Stimulated activated CD4-positive, alpha-beta T cell treated with anti-CD3 and anti-CD28 coated beads, Interleukin-15, amount 100 ng/mL, for 48 hours (primary cell): ENCODE results near the gene LRMDA.

Source experiments
- DNase-seq, 2 donors: peaks; one replicate each; pipeline ENCODE4 v3.0.0-alpha.2; 2020; ENCODE audit warnings: low read depth in 2 of 2

Gene LRMDA

GRCh38 chr10:75663947-75664664 lies 232.7 kb downstream of the LRMDA start:
- DNase-seq = no peak

DNA sequence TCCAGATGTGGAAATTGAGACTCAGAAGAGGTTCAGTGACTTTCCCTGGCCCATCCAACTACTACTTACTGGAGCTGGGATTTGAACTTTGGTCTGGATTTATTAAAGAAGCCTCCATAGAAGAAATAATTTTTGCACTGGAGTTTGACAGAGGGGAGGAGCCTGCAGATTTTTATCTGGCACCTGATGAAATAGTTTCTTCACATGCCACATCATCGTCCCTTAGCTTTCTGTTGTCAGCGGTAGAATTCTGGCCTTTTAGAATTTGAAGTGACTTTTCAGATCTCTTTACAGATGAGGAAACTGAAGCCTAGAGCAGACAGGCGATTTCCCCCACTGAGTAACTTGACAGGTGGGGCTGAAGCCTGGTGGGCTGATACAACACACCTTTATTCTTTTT lies 233.5 kb downstream of the LRMDA start:
- DNase-seq = no peak

DNA sequence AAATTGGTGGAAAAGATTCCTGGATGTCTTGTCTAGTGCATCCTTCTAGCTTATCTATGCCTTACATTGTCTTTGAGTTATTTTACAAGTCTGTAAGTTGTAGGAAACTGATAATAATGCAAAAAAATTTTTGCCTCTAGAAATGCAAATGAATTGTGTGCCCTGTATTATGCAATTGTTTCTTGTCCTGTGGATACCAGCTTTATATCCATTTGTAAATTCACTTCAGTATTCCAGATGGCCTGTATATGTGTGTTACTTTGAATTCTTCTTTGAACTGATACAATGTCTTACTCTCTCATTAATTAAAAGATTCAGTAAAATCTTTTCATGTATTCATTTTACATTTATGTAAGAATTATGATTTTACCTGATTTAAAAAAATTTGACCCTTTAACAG lies 234.3 kb downstream of the LRMDA start:
- no peak for DNase-seq

DNA sequence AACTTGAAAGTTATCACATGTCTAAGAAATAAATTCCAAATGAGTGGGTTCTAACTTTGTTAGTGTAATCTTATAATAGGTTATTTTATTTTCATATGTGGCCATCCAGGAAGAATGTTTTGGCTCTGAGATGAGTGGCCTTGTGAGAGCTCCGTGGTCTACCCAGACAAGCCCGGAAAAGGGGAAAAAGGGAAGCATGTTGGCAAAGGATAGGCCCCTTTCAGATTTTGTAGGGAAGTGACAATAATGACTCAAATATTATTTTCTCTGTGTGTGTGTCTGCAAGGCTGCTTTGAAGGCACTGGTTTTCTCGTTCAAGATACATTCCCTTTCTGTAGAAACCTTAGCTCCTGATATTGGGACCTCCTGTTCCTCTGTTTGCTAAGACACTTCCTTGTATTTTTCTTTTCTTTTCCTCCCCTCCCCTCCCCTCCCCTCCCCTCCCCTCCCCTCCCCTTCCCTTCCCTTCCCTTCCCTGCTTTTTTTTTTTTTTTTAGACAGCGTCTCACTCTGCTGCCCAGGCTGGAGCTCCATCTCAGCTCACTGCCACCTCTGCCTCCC lies 240.8 kb downstream of the LRMDA start:
- no peak for DNase-seq

DNA sequence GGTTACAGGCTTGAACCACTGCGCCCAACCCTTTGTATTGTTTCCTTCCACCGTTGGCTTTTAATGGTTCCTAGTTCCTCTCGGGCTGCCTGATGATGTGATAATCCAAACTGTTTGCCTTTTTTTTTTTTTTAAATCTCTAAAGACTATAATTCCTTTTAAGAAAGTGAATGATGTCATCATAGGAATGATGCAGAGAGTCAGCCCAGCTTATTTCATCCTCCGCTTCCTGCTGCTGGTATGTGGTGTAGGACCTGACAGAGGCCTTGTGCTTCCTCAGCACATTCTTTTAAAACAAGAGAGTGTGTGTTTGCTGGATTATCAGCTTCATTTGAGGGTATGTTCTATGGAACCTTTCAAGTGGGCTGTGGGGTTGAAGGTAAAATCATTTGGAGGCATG lies 241.4 kb downstream of the LRMDA start:
- no peak for DNase-seq

DNA sequence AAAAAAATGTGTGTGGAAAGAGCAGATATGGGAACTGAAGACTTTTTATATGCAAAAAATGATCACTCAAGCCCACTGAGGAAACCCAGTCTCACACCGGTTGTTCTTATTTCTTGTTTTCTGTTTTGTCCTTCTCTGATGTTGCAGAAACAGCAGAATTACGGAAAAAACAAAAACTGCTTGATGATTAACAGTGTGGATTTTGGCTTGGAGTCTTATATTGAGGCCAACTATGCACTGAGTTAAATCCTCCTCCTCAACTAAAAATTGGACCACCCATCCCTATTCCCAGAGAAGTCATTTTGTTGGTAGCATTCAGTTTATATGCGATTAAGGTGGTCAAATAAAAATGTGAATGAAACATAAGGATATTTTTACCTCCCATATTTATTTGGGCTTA lies 246.1 kb downstream of the LRMDA start:
- no peak for DNase-seq

DNA sequence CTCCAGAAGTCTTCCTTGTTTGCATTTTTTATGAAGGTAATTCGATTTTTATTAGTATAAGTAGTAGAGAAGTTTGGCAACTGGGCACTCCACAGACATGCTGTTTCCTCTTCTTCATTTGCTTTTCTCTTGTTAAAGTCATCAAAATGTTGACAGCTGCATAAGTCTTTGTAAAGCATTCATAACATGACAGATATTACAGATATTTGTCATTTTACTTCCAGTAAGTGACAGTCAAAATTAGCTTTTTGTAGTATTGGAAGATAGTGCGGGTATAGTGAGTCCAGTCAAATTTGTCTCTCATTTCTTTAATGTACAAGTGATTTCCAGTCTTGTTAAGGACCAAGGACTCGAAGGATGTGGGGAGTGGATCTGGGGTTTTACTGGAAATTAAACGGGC lies 247.1 kb downstream of the LRMDA start:
- no peak for DNase-seq

- no peak for DNase-seq
These were observed 248.1 kb downstream of the LRMDA start for GRCh38 chr10:75679536-75679935.

- DNase-seq = no peak
These were observed 249.9 kb downstream of the LRMDA start for GRCh38 chr10:75681334-75681733.

DNA sequence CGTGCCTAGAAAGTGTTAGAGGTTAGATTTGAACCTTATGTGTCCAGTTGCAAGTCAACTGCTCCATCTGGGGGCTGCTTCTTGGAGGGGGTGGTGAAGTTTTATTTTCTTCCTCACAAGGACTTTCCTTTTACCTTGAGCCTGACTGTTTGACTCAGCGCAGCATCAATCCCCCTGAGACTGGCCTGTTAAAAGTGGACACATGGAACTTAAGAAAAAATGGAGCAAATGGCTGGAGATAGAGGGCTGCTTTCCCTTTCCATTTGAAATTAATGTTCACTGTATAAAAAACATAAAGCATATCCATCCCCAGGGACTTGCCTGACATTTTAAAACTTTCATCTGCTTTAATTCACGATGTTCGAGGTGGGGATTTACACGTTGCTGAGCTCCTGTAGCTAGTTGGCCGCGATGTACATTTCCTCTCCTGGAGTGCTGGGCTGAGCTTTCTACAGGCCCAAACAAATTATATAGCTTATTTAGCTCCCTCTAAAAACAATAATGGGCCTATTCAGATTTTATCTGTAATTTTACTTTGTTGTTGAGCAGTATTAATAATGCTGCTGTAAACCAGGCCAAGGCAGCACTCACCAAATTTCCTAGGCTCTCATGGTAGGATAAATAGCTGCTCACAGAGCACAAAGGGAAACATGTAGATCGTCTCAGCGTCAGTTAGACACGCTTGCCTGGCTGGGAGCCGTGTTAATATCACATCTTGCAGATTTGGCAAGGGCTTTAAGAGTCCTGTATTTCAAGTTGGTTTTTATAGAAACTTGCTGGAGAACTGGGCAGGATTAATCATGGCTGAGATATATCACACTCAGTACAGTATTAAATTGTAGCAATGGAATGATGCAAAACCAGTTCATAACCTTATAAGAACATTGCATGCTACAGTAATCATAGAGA lies 251.5 kb downstream of the LRMDA start:
- DNase-seq = no peak

DNA sequence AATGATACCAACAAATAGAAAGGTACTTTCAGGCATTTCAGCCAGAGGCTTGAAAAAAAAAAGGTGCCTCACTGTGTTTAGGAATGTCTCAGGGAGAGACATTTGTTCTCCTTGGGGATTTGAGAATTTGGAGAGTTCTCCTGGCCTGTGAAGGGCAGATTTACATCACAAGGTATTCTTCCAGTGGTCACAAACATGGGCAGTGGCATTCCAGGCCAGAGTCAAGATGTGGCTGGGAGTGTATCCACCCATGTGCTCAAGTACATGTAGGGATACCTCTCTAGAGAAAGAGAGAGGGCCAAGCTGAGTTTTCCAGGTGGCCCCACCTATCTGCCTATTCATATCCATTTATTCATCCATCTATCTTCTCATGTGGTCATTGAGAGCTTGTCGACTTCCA lies 253.8 kb downstream of the LRMDA start:
- DNase-seq = no peak

GRCh38 chr10:75688506-75689300 lies 257.3 kb downstream of the LRMDA start:
- DNase-seq = no peak

DNA sequence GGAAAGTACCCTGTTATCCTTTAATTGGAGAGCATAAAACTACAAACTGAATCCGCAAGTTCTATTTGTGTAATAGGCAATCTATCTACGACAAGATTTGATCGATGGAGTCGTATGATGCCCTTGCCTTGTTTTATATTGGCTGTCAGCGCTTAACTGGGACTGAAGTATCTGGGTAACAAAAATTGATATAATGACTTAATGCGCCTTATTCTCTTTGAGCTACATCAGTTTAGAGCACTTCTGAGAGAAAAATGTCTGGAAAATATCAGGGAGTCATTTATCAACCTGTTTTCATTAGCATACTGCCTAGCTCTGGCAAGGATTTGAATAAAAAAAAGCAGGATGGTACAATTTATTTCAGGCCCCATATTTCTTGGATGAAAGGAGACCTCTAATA lies 262.1 kb downstream of the LRMDA start:
- DNase-seq = no peak

DNA sequence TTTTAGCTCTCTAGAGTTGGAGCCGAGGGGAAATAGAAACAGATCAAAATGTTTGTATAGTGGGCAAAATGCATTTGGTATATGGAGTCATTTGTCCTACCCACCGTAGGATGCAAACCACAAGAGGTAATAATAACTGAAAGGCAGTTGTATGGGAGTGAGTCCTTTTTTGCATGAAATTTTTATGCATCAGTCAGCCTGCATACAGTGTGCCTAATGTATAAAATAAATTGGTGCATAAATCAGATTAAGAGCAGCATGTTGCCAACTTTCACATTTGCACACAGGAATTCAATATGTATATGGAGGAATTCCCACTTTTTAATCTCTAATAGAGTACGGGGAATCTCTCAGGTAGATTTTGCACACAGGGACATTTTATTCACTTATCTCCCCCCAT lies 262.8 kb downstream of the LRMDA start:
- DNase-seq = no peak

- DNase-seq = no peak
These were observed 263.4 kb downstream of the LRMDA start for GRCh38 chr10:75694790-75695189.

GRCh38 chr10:75695994-75696393 lies 264.6 kb downstream of the LRMDA start:
- DNase-seq = no peak

DNA sequence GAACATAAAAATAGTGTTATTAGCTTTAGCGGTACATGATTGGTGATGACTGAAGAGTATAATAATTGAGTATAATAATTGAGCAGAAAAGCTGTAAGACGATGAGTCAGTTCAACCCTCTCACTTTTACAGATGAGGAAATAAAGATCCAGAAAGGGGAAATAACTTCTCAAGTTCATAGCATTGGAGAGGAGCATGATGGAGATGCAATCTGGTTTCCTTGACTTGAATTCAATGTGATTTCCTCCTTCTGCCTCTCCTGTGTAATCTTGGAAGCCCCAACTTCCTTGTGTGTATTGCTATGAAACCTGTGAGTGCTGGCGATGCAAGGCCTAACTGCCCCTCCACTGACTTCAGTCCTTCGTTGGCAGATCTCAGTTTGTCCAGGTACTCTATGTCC lies 265.1 kb downstream of the LRMDA start:
- DNase-seq = no peak

- no peak for DNase-seq
These were observed 271.9 kb downstream of the LRMDA start for GRCh38 chr10:75703191-75703854.

- DNase-seq = no peak
These were observed 274.0 kb downstream of the LRMDA start for GRCh38 chr10:75705426-75705825.

- DNase-seq = no peak
These were observed 275.8 kb downstream of the LRMDA start for GRCh38 chr10:75707080-75707840.

- no peak for DNase-seq
These were observed 276.6 kb downstream of the LRMDA start for GRCh38 chr10:75708060-75708459.
